GM12865 (cell line): ENCODE measurements around the gene KRTAP26-1.

Experiments
- DNase-seq: peaks from one replicate; pipeline ENCODE4 v3.0.0; 2010; ENCODE audit warnings: low read depth
- H3K4me3 ChIP-seq: 2 replicates; pipeline ENCODE4 v1.5.1; 2011; ENCODE audit warnings: mild to moderate bottlenecking, low read depth, low read length, control low read depth
- CTCF ChIP-seq: IDR thresholded peaks from 2 replicates; pipeline ENCODE4 v1.5.1; 2011; ENCODE audit warnings: low read length, control low read depth, low read depth, inconsistent platforms; ENCODE audit not compliant: insufficient read depth; ENCODE audit errors: missing control alignments

KRTAP26-1 gene

DNA sequence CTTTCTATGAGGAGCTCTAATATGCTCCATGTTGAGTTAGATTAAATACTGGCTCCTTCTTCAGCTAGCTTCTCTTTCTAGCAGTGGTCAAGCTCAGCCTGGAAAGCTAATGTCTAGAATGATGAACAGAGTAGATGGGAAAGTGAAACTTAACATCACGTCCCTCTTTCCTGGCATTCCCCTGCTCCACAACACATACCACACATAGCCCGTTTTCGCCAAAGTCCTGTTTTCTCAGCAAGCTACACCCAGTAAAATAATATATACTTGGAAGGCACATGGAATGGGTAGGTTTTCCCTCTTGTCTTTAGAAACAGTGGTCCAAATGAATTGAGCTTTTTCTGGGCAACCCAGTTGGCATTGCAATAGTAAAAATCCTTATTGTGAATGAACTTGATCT lies 13.6 kb upstream of the KRTAP26-1 start:
- no peak for TF ChIP-seq CTCF
- no peak overlapping the region for H3K4me3 ChIP-seq
- DNase-seq, result no peak

DNA sequence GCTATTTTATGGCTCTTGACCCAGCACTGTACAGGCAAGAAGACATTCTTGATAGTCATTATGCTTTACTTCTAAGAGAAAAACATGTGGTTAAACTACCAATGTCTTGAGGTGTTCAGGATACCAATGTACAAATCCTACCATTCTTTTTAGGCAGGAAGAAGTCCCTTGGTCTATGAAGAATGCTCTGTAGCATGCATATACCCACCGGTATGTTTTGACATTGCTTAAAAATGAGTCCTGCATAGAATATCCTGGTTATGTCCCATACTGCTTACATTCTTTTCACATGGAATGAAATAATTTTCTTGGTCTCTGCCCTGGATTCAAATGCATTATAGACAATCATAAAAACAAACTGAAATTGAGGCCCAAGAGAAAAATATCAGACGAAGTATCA lies 12.6 kb upstream of the KRTAP26-1 start:
- TF ChIP-seq CTCF, result no peak
- no peak overlapping the region for H3K4me3 ChIP-seq
- DNase-seq, result no peak

GRCh38 chr21:30329203-30329875 lies 9.2 kb upstream of the KRTAP26-1 start:
- no peak for TF ChIP-seq CTCF
- no peak for DNase-seq

DNA sequence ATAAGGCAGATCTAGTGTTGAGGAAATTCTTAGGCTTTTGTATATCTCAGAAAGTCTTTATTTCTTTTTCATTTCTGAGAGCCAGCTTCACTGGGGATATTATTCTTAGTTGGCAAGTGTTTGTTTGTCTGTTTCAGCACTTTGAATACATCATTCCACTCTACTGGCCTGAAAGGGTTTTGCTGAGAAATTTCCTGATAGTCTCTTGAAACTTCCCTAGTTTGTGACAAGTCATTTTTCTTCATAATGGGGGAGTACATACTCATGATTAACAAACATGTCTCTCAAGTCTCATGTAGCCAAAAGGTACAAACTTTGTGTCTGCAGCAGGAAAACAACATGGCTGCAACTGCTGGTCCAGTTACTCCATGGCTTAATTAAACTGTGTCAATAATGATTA lies 6.3 kb upstream of the KRTAP26-1 start:
- no peak for DNase-seq
- TF ChIP-seq CTCF, result no peak
- H3K4me3 ChIP-seq, result no peak overlapping the region

More at GRCh38 chr21:30329203-30329875, 9.2 kb upstream of the KRTAP26-1 start:
- no peak overlapping the region for H3K4me3 ChIP-seq

GRCh38 chr21:30315701-30316100 lies 4.4 kb downstream of the KRTAP26-1 start:
- no peak for DNase-seq
- no peak overlapping the region for H3K4me3 ChIP-seq
- TF ChIP-seq CTCF, result no peak

- no peak for DNase-seq
- TF ChIP-seq CTCF, result no peak
Observed at GRCh38 chr21:30306884-30307283, 13.2 kb downstream of the KRTAP26-1 start.

GRCh38 chr21:30305136-30305535 lies 15.0 kb downstream of the KRTAP26-1 start:
- no peak for TF ChIP-seq CTCF
- no peak for DNase-seq
- H3K4me3 ChIP-seq, result no peak overlapping the region

More at GRCh38 chr21:30306884-30307283, 13.2 kb downstream of the KRTAP26-1 start:
- H3K4me3 ChIP-seq, result no peak overlapping the region
